Measurements from ENCODE around the gene SLC8A1.
A peak's percentile ranks its signal among the peaks of the same experiment; 100 is the strongest.

Gene SLC8A1

GRCh38 chr2:40218679-40219078, 233.2 kb downstream of the SLC8A1 start:
- peak; percentile 33 for DNase-seq (ENCODE audit: low read depth)
- H3K4me3 ChIP-seq (ENCODE audit: low read depth, low read length): no peak overlapping the region
- TF ChIP-seq CTCF (IDR thresholded peaks at IDR 0.05; ENCODE audit: low read depth, low read length, missing control alignments): no peak
- in situ Hi-C loops (cut with HindIII; ENCODE audit: low sequenced_read_pairs): no loop called here

GRCh38 chr2:40213619-40214018, 238.3 kb downstream of the SLC8A1 start:
- no peak overlapping the region for H3K4me3 ChIP-seq (ENCODE audit: low read depth, low read length)
- TF ChIP-seq CTCF (IDR thresholded peaks at IDR 0.05; ENCODE audit: low read depth, low read length, missing control alignments): no peak
- in situ Hi-C loops (cut with HindIII; ENCODE audit: low sequenced_read_pairs): no loop called here
- DNase-seq (ENCODE audit: low read depth): no peak

DNA sequence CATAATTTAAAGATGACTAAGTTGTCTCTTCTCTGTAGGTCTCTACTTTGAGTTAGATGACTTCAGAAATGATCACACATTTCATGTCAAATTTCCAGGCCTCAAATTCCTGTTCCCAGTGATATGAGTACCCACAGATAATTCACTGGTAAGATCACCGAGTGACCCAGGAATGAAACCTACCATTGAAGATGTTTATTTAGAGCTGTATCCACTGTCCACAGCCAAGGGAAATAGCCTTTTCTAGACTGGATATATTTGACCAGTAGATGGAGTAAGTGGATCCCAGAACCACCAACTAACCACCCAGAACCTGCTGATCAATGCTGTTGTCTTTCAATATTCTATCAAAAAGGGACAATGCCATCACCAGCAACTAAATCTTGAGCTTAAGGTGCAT, 238.8 kb downstream of the SLC8A1 start:
- in situ Hi-C loops (cut with HindIII; ENCODE audit: low sequenced_read_pairs): no loop called here
- DNase-seq (ENCODE audit: low read depth): peak; percentile 18
- no peak overlapping the region for H3K4me3 ChIP-seq (ENCODE audit: low read depth, low read length)
- TF ChIP-seq CTCF (IDR thresholded peaks at IDR 0.05; ENCODE audit: low read depth, low read length, missing control alignments): peak; percentile 62

DNA sequence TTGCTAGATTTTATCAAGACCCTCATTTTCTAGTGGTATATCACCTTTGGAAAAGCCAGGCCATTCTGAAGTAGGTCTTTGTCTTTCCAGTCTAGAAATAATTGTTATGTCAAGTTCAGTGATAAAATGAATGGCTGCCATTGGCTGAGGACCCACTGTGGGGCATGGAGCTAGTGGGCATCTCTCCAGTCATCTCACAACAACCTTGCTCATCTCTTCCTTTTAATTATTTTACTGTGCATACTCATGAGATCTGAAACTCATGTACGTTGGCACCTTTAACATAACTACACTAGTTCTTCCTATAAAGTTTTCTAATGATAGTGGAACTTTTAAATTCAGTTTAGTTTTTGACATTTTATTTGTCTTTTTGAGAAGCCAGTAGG, 240.9 kb downstream of the SLC8A1 start:
- in situ Hi-C loops (cut with HindIII; ENCODE audit: low sequenced_read_pairs): no loop called here
- H3K4me3 ChIP-seq (ENCODE audit: low read depth, low read length): no peak overlapping the region
- DNase-seq (ENCODE audit: low read depth): no peak
- TF ChIP-seq CTCF (IDR thresholded peaks at IDR 0.05; ENCODE audit: low read depth, low read length, missing control alignments): no peak

GRCh38 chr2:40210344-40210967, 241.4 kb downstream of the SLC8A1 start:
- no peak for TF ChIP-seq CTCF (IDR thresholded peaks at IDR 0.05; ENCODE audit: low read depth, low read length, missing control alignments)
- no peak for DNase-seq (ENCODE audit: low read depth)
- no peak overlapping the region for H3K4me3 ChIP-seq (ENCODE audit: low read depth, low read length)
- in situ Hi-C loops (cut with HindIII; ENCODE audit: low sequenced_read_pairs): no loop called here

GRCh38 chr2:40209761-40210160, 242.1 kb downstream of the SLC8A1 start:
- H3K4me3 ChIP-seq (ENCODE audit: low read depth, low read length): no peak overlapping the region
- in situ Hi-C loops (cut with HindIII; ENCODE audit: low sequenced_read_pairs): no loop called here
- no peak for TF ChIP-seq CTCF (IDR thresholded peaks at IDR 0.05; ENCODE audit: low read depth, low read length, missing control alignments)
- no peak for DNase-seq (ENCODE audit: low read depth)

All from astrocyte of the cerebellum (primary cell).